ENCODE measurements around the gene GPR137. TPM values are rescaled to one million over a fixed set of nuclear protein-coding genes. Genes with fewer than 3 reads are reported as not detected.

The GPR137 gene
- total and polyA plus RNA-seq, 9 of the 15 experiments (the other 6 are each of a cell fraction or from before 2014, with no cell fraction given) = 0.32 to 26.7 (median 10.7) TPM

- TF ChIP-seq MGA (IDR thresholded peaks at IDR 0.05) = peak; percentile 58; the same call in 1 of the 2 replicates
- TF ChIP-seq NONO (IDR thresholded peaks at IDR 0.05; ENCODE audit: low read depth in 2 of 2, low read length in 1 of 2) = peak in 1 of 2 experiments; percentile 81; a peak in 1 of 4 replicates
- no peak for TF ChIP-seq ELF1 (tag; IDR thresholded peaks at IDR 0.05)
- no peak; a peak in 1 of 4 replicates for TF ChIP-seq KDM4B (IDR thresholded peaks at IDR 0.05; ENCODE audit: borderline replicate concordance in 2 of 2, low read depth in 1 of 2)
Measured at GRCh38 chr11:64334764-64335735, 49.4 kb downstream of the GPR137 start (continued).
